PC-3 (cell line): Measurements from ENCODE around the gene ZRANB2.

ENCODE experiments used
- EZH2 ChIP-seq: fragments of 300-600 bp; sonication (generic); IDR thresholded peaks from one replicate; pipeline ENCODE4 v1.6.1; 2017; ENCODE audit warnings: antibody characterized with exemption, mild to moderate bottlenecking, low read length; ENCODE audit not compliant: unreplicated experiment
- TF ChIP-seq, protein P1 (sequence below): fragments of 300-600 bp; sonication (generic); conservative IDR thresholded peaks from 2 replicates; pipeline ENCODE4 v1.5.1; 2017; ENCODE audit warnings: antibody characterized with exemption, low read depth, mild to moderate bottlenecking, low read length

DNA sequence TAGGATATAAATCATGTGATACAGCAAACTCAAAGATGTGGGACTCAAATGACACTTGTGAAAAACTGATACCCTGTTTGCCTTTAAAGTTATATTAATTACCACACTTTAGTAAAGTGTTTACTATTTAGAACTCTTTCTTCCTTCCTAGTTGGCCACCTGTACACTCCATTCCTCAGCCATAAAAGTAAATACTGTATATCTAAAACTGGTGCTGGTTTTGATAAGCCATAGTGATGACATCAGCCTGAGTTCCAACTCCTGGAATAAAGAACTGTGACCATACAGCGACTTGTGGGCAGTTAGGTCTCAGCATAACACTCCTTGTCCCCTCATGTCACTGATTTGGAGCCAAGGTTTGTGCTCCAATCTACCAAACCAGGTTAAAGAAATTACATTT, 36.0 kb downstream of the ZRANB2 start:
- TF ChIP-seq, protein P1, sequence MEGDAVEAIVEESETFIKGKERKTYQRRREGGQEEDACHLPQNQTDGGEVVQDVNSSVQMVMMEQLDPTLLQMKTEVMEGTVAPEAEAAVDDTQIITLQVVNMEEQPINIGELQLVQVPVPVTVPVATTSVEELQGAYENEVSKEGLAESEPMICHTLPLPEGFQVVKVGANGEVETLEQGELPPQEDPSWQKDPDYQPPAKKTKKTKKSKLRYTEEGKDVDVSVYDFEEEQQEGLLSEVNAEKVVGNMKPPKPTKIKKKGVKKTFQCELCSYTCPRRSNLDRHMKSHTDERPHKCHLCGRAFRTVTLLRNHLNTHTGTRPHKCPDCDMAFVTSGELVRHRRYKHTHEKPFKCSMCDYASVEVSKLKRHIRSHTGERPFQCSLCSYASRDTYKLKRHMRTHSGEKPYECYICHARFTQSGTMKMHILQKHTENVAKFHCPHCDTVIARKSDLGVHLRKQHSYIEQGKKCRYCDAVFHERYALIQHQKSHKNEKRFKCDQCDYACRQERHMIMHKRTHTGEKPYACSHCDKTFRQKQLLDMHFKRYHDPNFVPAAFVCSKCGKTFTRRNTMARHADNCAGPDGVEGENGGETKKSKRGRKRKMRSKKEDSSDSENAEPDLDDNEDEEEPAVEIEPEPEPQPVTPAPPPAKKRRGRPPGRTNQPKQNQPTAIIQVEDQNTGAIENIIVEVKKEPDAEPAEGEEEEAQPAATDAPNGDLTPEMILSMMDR: no peak
- no peak for TF ChIP-seq EZH2
